Thoracic aorta (tissue), 2 donors: ENCODE data around the gene CLASP1. TPM values are rescaled to one million over a fixed set of nuclear protein-coding genes. Genes with fewer than 3 reads are reported as not detected.

Experiments
- ATAC-seq: fragments of 150-250 bp; one replicate; pipeline ENCODE4 v1.8.0; 2017; ENCODE audit warnings: low read depth; ENCODE audit not compliant: insufficient number of reproducible peaks, low FRiP score
- DNase-seq: peaks from one replicate; pipeline ENCODE4 v3.0.0-alpha.2; 2020; ENCODE audit warnings: low spot score
- H3K27ac ChIP-seq, 2 donors: fragments of 200-600 bp; sonication (generic); 1 replicate in 1 of 2; 2 replicates in 1 of 2; pipeline ENCODE4 v1.5.1; 2016; ENCODE audit warnings: mild to moderate bottlenecking in 2 of 2, moderate library complexity in 2 of 2
- H3K27me3 ChIP-seq: fragments of 200-600 bp; sonication (generic); replicated peaks from 2 replicates; pipeline ENCODE4 v1.6.0; 2016; ENCODE audit warnings: mild to moderate bottlenecking; ENCODE audit not compliant: insufficient read depth
- H3K36me3 ChIP-seq: fragments of 200-600 bp; sonication (generic); one replicate; pipeline ENCODE4 v1.5.1; 2016
- H3K4me1 ChIP-seq, 2 donors: fragments of 200-600 bp; sonication (generic); 1 replicate in 1 of 2; 2 replicates in 1 of 2; pipeline versions ENCODE4 v1.5.1 to v1.6.0; 2016; ENCODE audit warnings: low read depth in 2 of 2, mild to moderate bottlenecking in 1 of 2; ENCODE audit not compliant: control insufficient read depth in 1 of 2
- H3K4me3 ChIP-seq: fragments of 200-600 bp; sonication (generic); 2 replicates; pipeline ENCODE4 v1.5.1; 2016; ENCODE audit warnings: mild to moderate bottlenecking
- H3K9me3 ChIP-seq: fragments of 200-600 bp; sonication (generic); 2 replicates; pipeline ENCODE4 v1.5.1; 2016
- CTCF ChIP-seq: fragments of 200-600 bp; sonication (generic); IDR thresholded peaks from one replicate; pipeline ENCODE4 v1.5.1; 2019; ENCODE audit warnings: antibody characterized with exemption
- total RNA-seq, 2 donors: library from RNA; depleted of rRNA; stranded (reverse); fragments of >200 nt; gene quantifications; one replicate each; pipeline versions ENCODE4 v1.1.0 to v1.2.3, GENCODE V29; 2016

CLASP1 gene
- total RNA-seq, 2 donors from 2014 or later = 69.7 to 113 TPM

GRCh38 chr2:121536850-121537557, 112.3 kb downstream of the CLASP1 start:
- Histone ChIP-seq H3K4me3 (no peak overlapping the region), H3K27ac (no peak overlapping the region), H3K36me3 (no peaks in the 10 kb centered on the region), H3K27me3 (no peaks in the 10 kb centered on the region), H3K9me3 (no peaks in the 10 kb centered on the region), H3K4me1 (peaks cover 20 to 66% of the 10 kb centered on the region in 2 donors)
- no peak for TF ChIP-seq CTCF
- no peak for DNase-seq
- ATAC-seq = no peak

DNA sequence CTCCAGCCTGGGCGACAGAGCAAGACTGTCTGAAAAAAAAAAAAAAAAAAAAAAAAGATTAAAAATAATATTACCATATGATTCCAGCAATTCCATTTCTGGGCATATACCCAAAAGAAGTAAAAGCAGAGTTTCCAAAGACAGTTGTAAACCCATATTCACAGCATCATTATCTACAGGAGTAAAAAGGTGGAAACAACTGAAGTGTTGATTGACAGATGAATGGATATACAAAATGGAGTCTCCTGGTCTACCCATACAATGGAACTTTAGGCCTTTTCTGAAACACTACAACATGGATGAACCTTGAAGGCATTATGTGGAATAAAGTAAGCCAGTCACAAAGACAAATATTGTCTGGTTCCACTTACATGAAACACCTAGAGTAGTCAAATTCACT, 112.9 kb downstream of the CLASP1 start:
- peaks cover 14 to 65% of the 10 kb centered on the region in 2 donors for H3K4me1 ChIP-seq
- no peak for ATAC-seq
- no peaks in the 10 kb centered on the region for H3K27me3 ChIP-seq
- no peaks in the 10 kb centered on the region for H3K36me3 ChIP-seq
- no peaks in the 10 kb centered on the region for H3K9me3 ChIP-seq
- H3K4me3 ChIP-seq = no peak overlapping the region
- no peak overlapping the region for H3K27ac ChIP-seq
- DNase-seq = no peak
- TF ChIP-seq CTCF = no peak

DNA sequence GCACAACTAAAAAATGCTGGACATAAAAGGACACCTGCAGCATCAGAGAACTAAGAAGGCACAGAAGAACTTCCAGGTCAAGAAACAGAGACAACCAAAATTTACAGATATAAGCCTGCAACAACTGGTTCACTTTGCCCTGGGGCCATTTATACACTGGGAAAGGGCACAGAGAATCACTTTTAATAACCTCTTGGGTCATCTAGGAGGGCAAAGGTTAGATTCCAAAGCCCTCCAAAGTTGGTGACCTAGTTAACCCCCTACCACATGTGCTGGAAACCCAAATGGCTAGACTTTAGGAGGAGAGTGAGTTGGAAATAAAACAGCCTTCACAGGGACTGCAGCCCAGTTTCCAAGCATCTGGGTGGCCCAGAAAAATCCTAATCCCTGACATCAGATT, 115.3 kb downstream of the CLASP1 start:
- Histone ChIP-seq H3K9me3 (no peaks in the 10 kb centered on the region), H3K4me3 (no peak overlapping the region), H3K27me3 (no peaks in the 10 kb centered on the region), H3K4me1 (peaks cover 12 to 52% of the 10 kb centered on the region in 2 donors), H3K27ac (no peak overlapping the region), H3K36me3 (no peaks in the 10 kb centered on the region)
- ATAC-seq = no peak
- no peak for TF ChIP-seq CTCF
- DNase-seq = no peak

GRCh38 chr2:121532894-121533293, 116.4 kb downstream of the CLASP1 start:
- ATAC-seq (no peak), DNase-seq (no peak)
- H3K27ac ChIP-seq = no peak overlapping the region
- TF ChIP-seq CTCF = no peak
- no peaks in the 10 kb centered on the region for H3K36me3 ChIP-seq
- no peaks in the 10 kb centered on the region for H3K27me3 ChIP-seq
- no peaks in the 10 kb centered on the region for H3K9me3 ChIP-seq
- peaks cover 12 to 44% of the 10 kb centered on the region in 2 donors for H3K4me1 ChIP-seq
- no peak overlapping the region for H3K4me3 ChIP-seq

DNA sequence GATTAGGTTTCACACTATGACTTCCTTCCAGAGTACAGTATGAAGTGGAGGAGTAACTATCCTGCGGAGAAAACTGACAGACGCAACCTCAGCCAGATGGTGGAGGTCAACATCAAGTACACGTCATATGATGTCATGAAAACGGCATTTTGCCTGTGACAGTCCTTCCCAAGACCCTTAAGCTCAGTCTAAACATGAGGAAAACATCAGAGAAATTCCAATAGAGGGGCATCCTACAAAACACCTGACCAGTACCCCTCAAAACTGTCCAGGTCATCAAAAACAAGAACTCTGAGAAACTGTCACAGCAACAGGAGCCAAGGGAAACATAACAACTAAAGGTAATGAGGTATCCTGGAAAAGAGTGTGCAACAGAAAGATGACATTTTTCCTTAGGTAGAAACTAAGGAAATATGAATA, 116.9 kb downstream of the CLASP1 start:
- H3K4me1 ChIP-seq = peaks cover 12 to 41% of the 10 kb centered on the region in 2 donors
- H3K27me3 ChIP-seq = no peaks in the 10 kb centered on the region
- H3K4me3 ChIP-seq = no peak overlapping the region
- DNase-seq = no peak
- no peaks in the 10 kb centered on the region for H3K9me3 ChIP-seq
- ATAC-seq = no peak
- H3K36me3 ChIP-seq = no peaks in the 10 kb centered on the region
- no peak for TF ChIP-seq CTCF
- no peak overlapping the region for H3K27ac ChIP-seq
